ENCODE data around the gene DDAH1. TPM values are rescaled to one million over a fixed set of nuclear protein-coding genes. Genes with fewer than 3 reads are reported as not detected.
A peak's percentile ranks its signal among the peaks of the same experiment; 100 is the strongest.

DDAH1 gene
- total and polyA plus RNA-seq, 4 donors = 13.6 to 57.2 (median 38.7) TPM

DNA sequence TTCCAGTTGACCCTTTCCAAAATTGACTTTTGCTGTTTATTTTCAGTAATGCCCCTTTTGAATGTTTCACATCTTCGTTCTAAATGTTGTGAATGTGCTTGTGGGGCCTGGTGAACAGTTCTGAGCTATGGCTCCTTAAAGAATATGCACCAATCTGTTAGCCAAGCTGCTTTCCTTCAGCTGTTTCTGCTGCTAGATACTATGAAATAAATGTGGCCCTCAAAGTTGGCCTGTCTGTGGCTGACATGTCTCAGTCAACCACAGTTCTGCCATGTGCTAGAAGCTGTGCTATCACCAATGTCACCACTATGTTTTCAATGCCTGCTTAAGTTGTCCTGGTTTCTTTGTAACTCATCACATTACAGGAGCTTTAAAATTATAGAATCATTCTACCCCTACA, 101.9 kb downstream of the DDAH1 start:
- 86 to 89% methylated on average over 1 of the region's 1 CpG for WGBS, 2 donors
- H3K9me3 ChIP-seq (ENCODE audit: control insufficient read depth in 4 of 4, insufficient read depth in 3 of 4, low read length in 3 of 4) = no peaks in the 10 kb centered on the region
- H3K9ac ChIP-seq (ENCODE audit: insufficient read depth in 1 of 2, low read length in 2 of 2) = no peak overlapping the region
- no peaks in the 10 kb centered on the region for H3K27me3 ChIP-seq (ENCODE audit: control insufficient read depth in 3 of 3, insufficient read depth in 3 of 3, low read length in 2 of 3)
- TF ChIP-seq, protein P1, sequence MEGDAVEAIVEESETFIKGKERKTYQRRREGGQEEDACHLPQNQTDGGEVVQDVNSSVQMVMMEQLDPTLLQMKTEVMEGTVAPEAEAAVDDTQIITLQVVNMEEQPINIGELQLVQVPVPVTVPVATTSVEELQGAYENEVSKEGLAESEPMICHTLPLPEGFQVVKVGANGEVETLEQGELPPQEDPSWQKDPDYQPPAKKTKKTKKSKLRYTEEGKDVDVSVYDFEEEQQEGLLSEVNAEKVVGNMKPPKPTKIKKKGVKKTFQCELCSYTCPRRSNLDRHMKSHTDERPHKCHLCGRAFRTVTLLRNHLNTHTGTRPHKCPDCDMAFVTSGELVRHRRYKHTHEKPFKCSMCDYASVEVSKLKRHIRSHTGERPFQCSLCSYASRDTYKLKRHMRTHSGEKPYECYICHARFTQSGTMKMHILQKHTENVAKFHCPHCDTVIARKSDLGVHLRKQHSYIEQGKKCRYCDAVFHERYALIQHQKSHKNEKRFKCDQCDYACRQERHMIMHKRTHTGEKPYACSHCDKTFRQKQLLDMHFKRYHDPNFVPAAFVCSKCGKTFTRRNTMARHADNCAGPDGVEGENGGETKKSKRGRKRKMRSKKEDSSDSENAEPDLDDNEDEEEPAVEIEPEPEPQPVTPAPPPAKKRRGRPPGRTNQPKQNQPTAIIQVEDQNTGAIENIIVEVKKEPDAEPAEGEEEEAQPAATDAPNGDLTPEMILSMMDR (IDR thresholded peaks at IDR 0.05; ENCODE audit: control extremely low read depth, extremely low read depth) = no peak
- ATAC-seq (ENCODE audit: insufficient read depth, low FRiP score) (no peak), DNase-seq (no peak)
- H3K27ac ChIP-seq (ENCODE audit: low read depth in 1 of 2, low read length in 1 of 2) = no peak overlapping the region
- peaks cover 2 to 30% (median 16%) of the 10 kb centered on the region in 5 donors for H3K4me1 ChIP-seq (ENCODE audit: control insufficient read depth in 5 of 5, insufficient read depth in 5 of 5, low read length in 5 of 5)
- no peaks in the 10 kb centered on the region for H3K36me3 ChIP-seq (ENCODE audit: control insufficient read depth in 4 of 4, insufficient read depth in 4 of 4, low read length in 4 of 4)
- H3K4me3 ChIP-seq = no peak overlapping the region

DNA sequence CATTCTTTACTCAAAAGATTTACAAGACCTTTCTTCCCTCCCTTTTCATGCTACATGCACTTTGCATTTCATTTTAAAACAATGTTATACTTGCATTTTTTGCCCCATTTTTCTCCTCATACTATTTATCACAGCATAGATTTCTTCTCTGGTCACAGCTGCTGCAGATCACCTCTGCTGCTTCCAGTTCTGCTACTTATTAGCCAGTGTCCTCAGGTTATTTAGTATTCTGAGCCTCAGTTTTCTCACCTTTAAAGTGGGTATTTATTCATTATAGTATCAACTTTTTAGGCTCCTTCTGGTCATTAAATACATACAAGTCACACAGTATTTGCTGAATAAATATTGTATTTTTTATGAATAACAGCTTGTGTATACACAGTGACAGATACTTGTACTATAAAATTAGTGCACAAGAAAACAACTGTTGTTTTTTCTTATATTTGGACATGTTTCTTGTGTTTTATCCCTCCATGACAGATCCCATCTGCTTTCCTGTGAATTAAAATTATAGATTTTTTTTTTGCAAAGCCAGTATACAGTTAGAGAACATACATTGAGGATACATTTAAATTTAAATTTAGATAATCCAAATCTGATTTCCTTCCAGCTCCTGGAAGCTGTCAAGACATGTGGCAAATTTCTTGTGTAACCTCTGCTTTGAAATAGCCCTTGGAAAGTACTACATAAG, 103.2 kb downstream of the DDAH1 start:
- Histone ChIP-seq H3K4me1 (ENCODE audit: control insufficient read depth in 5 of 5, insufficient read depth in 5 of 5, low read length in 5 of 5) (peaks cover 0 to 30% (median 14%) of the 10 kb centered on the region in 5 donors), H3K27me3 (ENCODE audit: control insufficient read depth in 3 of 3, insufficient read depth in 3 of 3, low read length in 2 of 3) (no peaks in the 10 kb centered on the region), H3K9me3 (ENCODE audit: control insufficient read depth in 4 of 4, insufficient read depth in 3 of 4, low read length in 3 of 4) (no peaks in the 10 kb centered on the region), H3K36me3 (ENCODE audit: control insufficient read depth in 4 of 4, insufficient read depth in 4 of 4, low read length in 4 of 4) (no peaks in the 10 kb centered on the region), H3K4me3 (no peak overlapping the region), H3K9ac (ENCODE audit: insufficient read depth in 1 of 2, low read length in 2 of 2) (no peak overlapping the region), H3K27ac (ENCODE audit: low read depth in 1 of 2, low read length in 1 of 2) (no peak overlapping the region)
- DNase-seq = peak in 2 of 3 donors; percentile 48 to 57
- TF ChIP-seq, protein P1 (IDR thresholded peaks at IDR 0.05; ENCODE audit: control extremely low read depth, extremely low read depth) = no peak
- ATAC-seq (ENCODE audit: insufficient read depth, low FRiP score) = no peak

DNA sequence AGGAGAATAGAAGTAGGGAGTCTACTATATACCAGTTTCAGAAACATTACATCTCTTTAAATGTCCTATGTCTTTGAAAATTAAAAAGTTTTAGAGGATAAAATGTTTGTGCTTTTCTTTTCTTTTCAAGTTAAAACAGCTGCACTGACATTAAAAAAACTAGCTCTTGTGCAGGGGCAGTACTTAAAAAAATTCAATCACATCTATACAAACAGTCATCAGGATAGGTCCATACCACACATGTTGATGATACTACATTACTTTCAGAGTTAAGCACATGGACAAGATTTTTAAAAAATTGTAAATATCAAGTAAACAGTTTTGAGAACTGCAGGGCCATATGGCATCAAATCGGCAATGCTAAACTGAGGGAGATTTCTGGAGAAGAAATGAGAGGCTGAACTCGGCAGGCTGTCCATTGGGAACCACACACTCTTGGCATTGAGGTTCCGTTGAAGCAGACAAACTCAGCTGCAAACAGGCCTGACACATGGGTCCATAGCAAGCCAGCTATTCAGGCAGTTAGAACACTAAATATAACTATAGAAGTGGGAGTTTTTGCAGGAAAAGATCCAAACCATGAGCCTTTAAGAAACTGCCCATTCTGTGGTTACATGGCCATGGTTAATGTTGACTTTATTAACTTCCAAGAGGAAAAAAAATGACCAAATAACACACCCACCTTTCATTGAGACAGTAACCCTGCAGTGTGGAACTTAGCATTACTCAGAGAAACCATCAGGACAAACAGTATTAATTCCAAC, 104.0 kb downstream of the DDAH1 start:
- H3K27ac ChIP-seq (ENCODE audit: low read depth in 1 of 2, low read length in 1 of 2) = peak overlapping the region in 1 of 2 donors; percentile 40
- 64 to 91% methylated on average over 3 of the region's 3 CpGs for whole genome bisulfite sequencing, 2 donors

More for the DNA sequence above, 104.0 kb downstream of the DDAH1 start:
- peak; percentile 31 for ATAC-seq (ENCODE audit: insufficient read depth, low FRiP score)
- Histone ChIP-seq H3K9me3 (ENCODE audit: control insufficient read depth in 4 of 4, insufficient read depth in 3 of 4, low read length in 3 of 4) (no peaks in the 10 kb centered on the region), H3K4me3 (no peak overlapping the region), H3K36me3 (ENCODE audit: control insufficient read depth in 4 of 4, insufficient read depth in 4 of 4, low read length in 4 of 4) (no peaks in the 10 kb centered on the region), H3K4me1 (ENCODE audit: control insufficient read depth in 5 of 5, insufficient read depth in 5 of 5, low read length in 5 of 5) (peaks cover 0 to 30% (median 14%) of the 10 kb centered on the region in 5 donors), H3K27me3 (ENCODE audit: control insufficient read depth in 3 of 3, insufficient read depth in 3 of 3, low read length in 2 of 3) (no peaks in the 10 kb centered on the region), H3K9ac (ENCODE audit: insufficient read depth in 1 of 2, low read length in 2 of 2) (no peak overlapping the region)
- TF ChIP-seq, protein P1 (IDR thresholded peaks at IDR 0.05; ENCODE audit: control extremely low read depth, extremely low read depth) = no peak
- peak; percentile 15 to 67 (median 65) for DNase-seq
